ENCODE results near the gene GPR55. TPM values are rescaled to one million over a fixed set of nuclear protein-coding genes. Genes with fewer than 3 reads are reported as not detected.

Gene GPR55
- total and polyA plus RNA-seq, 2 of the 4 experiments (the other 2 are of a cell fraction) = 0.03 TPM; not detected in 1

DNA sequence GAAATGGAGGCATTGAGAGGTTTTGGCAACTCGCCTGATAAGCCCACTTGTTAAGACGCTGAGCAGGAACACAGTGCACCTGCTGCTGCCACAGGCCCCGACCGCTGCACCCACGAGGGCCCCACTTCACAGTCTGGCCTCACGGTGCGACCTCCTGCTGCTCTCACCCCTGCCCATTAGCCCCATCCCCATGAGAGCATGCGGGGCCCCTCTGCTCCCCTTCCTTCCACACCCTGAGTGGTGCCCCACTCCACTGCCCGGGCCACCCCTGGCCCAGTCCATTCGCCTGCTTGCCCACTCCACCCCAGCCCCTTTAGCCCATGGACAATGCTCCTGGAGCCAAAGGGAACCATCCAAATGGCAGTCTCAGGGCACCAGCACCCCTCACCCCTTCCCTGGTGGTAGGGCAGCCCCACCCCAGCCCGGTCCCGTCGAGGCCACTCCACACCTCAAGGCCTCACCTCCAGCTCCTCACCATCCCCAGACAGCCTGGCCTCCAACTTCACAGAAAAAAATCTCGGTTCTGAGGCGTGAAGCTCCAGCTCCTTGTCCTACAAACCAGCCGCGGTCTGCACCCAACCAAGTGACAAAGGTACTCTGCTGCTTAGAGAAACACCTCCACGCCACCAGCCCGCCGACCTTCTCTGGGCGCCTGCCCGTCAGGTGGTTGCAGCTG is 6.7 kb upstream of the GPR55 start:
- in situ Hi-C loops (cut with MboI; ENCODE audit: low sequenced_read_pairs) (no loop called here), dilution Hi-C loops (cut with HindIII; ENCODE audit: low sequenced_read_pairs, unreplicated experiment) (no loop called here), intact Hi-C loops (cut with micrococcal nuclease) (no loop called here)
- Histone ChIP-seq H2BK15ac (ENCODE audit: low read depth, low read length) (no peak overlapping the region), H3K4me2 (ENCODE audit: low read depth, low read length) (no peak overlapping the region), H3K56ac (ENCODE audit: extremely low read depth, insufficient read depth, low read length) (no peak overlapping the region), H3K18ac (ENCODE audit: low read depth, low read length) (no peak overlapping the region), H2AFZ (replicated peaks; ENCODE audit: low read length, poor library complexity) (peak overlapping the region; percentile 14), H4K91ac (ENCODE audit: insufficient read depth, low read depth, low read length) (no peak overlapping the region), H3K27me3 (ENCODE audit: control insufficient read depth, insufficient read depth, low read length) (peaks cover 28% of the 10 kb centered on the region), H3K9me3 (ENCODE audit: control insufficient read depth, insufficient read depth, low read length) (no peaks in the 10 kb centered on the region), H3K79me1 (ENCODE audit: low read depth in 1 of 2, low read length in 2 of 2) (no peaks in the 10 kb centered on the region), H2AK5ac (ENCODE audit: low read depth, low read length) (no peak overlapping the region), H2BK20ac (ENCODE audit: low read depth, low read length) (no peak overlapping the region), H4K8ac (ENCODE audit: low read depth in 2 of 2, low read length in 2 of 2) (no peak overlapping the region), H3K9ac (ENCODE audit: low read depth, low read length) (no peak overlapping the region), H4K20me1 (ENCODE audit: insufficient read depth, low read length) (no peaks in the 10 kb centered on the region), H3K27ac (ENCODE audit: insufficient read depth, low read length) (no peak overlapping the region), H4K5ac (ENCODE audit: low read depth, low read length) (no peak overlapping the region), H3K14ac (replicated peaks; ENCODE audit: low read depth, low read length) (no peak overlapping the region), H3K9me1 (ENCODE audit: insufficient read depth, low read length) (no peaks in the 10 kb centered on the region), H3K36me3 (ENCODE audit: control insufficient read depth, insufficient read depth, low read length) (no peaks in the 10 kb centered on the region), H3K23ac (ENCODE audit: low read depth, low read length) (no peak overlapping the region), H2BK120ac (ENCODE audit: low read depth, low read length) (no peak overlapping the region), H3K4ac (ENCODE audit: low read depth, low read length) (no peak overlapping the region), H3K4me3 (ENCODE audit: insufficient read depth, low read depth, low read length) (no peak overlapping the region), H2BK5ac (ENCODE audit: low read depth, low read length, poor library complexity, severe bottlenecking) (no peak overlapping the region), H2AK9ac (replicated peaks; ENCODE audit: low read depth, low read length, poor library complexity) (no peak overlapping the region), H3K4me1 (ENCODE audit: control insufficient read depth, insufficient read depth, low read length) (no peaks in the 10 kb centered on the region)
- no TSS peak for BruUV-seq (replicated peaks)
- no peak for ATAC-seq (ENCODE audit: low read depth)
- TF ChIP-seq, protein P1, sequence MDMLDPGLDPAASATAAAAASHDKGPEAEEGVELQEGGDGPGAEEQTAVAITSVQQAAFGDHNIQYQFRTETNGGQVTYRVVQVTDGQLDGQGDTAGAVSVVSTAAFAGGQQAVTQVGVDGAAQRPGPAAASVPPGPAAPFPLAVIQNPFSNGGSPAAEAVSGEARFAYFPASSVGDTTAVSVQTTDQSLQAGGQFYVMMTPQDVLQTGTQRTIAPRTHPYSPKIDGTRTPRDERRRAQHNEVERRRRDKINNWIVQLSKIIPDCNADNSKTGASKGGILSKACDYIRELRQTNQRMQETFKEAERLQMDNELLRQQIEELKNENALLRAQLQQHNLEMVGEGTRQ (IDR thresholded peaks at IDR 0.05; ENCODE audit: low read depth, low read length) = no peak
- TF ChIP-seq CEBPB (IDR thresholded peaks at IDR 0.05; ENCODE audit: low read depth, low read length) (no peak), POLR2A (IDR thresholded peaks at IDR 0.05; ENCODE audit: low read depth, low read length) (no peak), BHLHE40 (IDR thresholded peaks at IDR 0.05; ENCODE audit: low read depth, low read length) (no peak), MXI1 (IDR thresholded peaks at IDR 0.05; ENCODE audit: borderline replicate concordance, low read depth, low read length) (no peak), MAFK (IDR thresholded peaks at IDR 0.05; ENCODE audit: low read depth, low read length) (no peak), RFX5 (IDR thresholded peaks at IDR 0.05; ENCODE audit: low read depth, low read length) (no peak), RAD21 (IDR thresholded peaks at IDR 0.05; ENCODE audit: low read length) (no peak), CHD1 (IDR thresholded peaks at IDR 0.05; ENCODE audit: low read depth, low read length) (no peak), MAZ (IDR thresholded peaks at IDR 0.05; ENCODE audit: borderline replicate concordance, low read depth, low read length) (no peak), SMC3 (IDR thresholded peaks at IDR 0.05; ENCODE audit: low read depth, low read length) (no peak), FOS (IDR thresholded peaks at IDR 0.05; ENCODE audit: low read depth, low read length) (no peak), NFE2L2 (IDR thresholded peaks at IDR 0.05; ENCODE audit: low read depth, low read length) (no peak), RCOR1 (IDR thresholded peaks at IDR 0.05; ENCODE audit: insufficient replicate concordance, low read length) (no peak)
- TF ChIP-seq, protein P2, sequence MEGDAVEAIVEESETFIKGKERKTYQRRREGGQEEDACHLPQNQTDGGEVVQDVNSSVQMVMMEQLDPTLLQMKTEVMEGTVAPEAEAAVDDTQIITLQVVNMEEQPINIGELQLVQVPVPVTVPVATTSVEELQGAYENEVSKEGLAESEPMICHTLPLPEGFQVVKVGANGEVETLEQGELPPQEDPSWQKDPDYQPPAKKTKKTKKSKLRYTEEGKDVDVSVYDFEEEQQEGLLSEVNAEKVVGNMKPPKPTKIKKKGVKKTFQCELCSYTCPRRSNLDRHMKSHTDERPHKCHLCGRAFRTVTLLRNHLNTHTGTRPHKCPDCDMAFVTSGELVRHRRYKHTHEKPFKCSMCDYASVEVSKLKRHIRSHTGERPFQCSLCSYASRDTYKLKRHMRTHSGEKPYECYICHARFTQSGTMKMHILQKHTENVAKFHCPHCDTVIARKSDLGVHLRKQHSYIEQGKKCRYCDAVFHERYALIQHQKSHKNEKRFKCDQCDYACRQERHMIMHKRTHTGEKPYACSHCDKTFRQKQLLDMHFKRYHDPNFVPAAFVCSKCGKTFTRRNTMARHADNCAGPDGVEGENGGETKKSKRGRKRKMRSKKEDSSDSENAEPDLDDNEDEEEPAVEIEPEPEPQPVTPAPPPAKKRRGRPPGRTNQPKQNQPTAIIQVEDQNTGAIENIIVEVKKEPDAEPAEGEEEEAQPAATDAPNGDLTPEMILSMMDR (conservative IDR thresholded peaks at IDR 0.05; ENCODE audit: low read depth, low read length) = no peak
- TF ChIP-seq, protein P3, sequence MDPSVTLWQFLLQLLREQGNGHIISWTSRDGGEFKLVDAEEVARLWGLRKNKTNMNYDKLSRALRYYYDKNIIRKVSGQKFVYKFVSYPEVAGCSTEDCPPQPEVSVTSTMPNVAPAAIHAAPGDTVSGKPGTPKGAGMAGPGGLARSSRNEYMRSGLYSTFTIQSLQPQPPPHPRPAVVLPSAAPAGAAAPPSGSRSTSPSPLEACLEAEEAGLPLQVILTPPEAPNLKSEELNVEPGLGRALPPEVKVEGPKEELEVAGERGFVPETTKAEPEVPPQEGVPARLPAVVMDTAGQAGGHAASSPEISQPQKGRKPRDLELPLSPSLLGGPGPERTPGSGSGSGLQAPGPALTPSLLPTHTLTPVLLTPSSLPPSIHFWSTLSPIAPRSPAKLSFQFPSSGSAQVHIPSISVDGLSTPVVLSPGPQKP (IDR thresholded peaks at IDR 0.05; ENCODE audit: borderline replicate concordance, low read depth, low read length) = no peak
- ChIA-PET POLR2A (ENCODE audit: unreplicated experiment) (no interaction called here), CTCF (no interaction called here)
- 84% methylated on average over 5 of the region's 22 CpGs; no CpG with 5 or more reads in 1 of the 2 experiments for WGBS, 2 experiments (ENCODE audit: extremely low coverage in 2 of 2, insufficient read length in 1 of 2)
- no peak for DNase-seq

All from IMR-90 (cell line).